ENCODE data around the gene SEMA6B. TPM values are rescaled to one million over a fixed set of nuclear protein-coding genes. Genes with fewer than 3 reads are reported as not detected.
"Not testable (repeated sequence)": the region's sequence is repeated elsewhere in the genome, so short reads cannot be mapped to it uniquely, and the experiment has no call there.

The SEMA6B gene
- total and polyA plus RNA-seq, 2 experiments from 2014 or later, result 0.50 to 3.2 TPM

- peaks cover 28% of the 10 kb centered on the region for H3K27me3 ChIP-seq
- no peaks in the 10 kb centered on the region for H3K9me2 ChIP-seq (replicated peaks; ENCODE audit: insufficient read depth)
- no peak overlapping the region for H3K27ac ChIP-seq
- no peak overlapping the region for H3K4me3 ChIP-seq
- no peak for TF ChIP-seq CTCF (IDR thresholded peaks at IDR 0.05; ENCODE audit: poor library complexity)
- TF ChIP-seq EZH2 (IDR thresholded peaks at IDR 0.05; ENCODE audit: borderline replicate concordance), result no peak
- TF ChIP-seq EZH2phosphoT487 (IDR thresholded peaks at IDR 0.05; ENCODE audit: low read depth, severe bottlenecking, unreplicated experiment), result no peak
- no peaks in the 10 kb centered on the region for H3K4me1 ChIP-seq (ENCODE audit: insufficient read depth)
- no peak overlapping the region for H2AFZ ChIP-seq
- H3K4me2 ChIP-seq, result peak overlapping the region; percentile 71
- WGBS (ENCODE audit: low lambda C conversion rate, missing lambda C conversion rate), result 1% methylated on average over 8 of the region's 32 CpGs
- no peaks in the 10 kb centered on the region for H3K36me3 ChIP-seq (replicated peaks; ENCODE audit: insufficient read depth, low read depth)
- H4K20me1 ChIP-seq (ENCODE audit: insufficient read depth, poor library complexity, severe bottlenecking), result no peaks in the 10 kb centered on the region
- peak; percentile 70 for DNase-seq (ENCODE audit: low spot score)
- H3K9me3 ChIP-seq (ENCODE audit: low read depth), result no peaks in the 10 kb centered on the region
- no peaks in the 10 kb centered on the region for H3K79me2 ChIP-seq
Measured at GRCh38 chr19:4597975-4598671, 38.6 kb upstream of the SEMA6B start.

- Histone ChIP-seq H3K4me1 (ENCODE audit: insufficient read depth) (no peaks in the 10 kb centered on the region), H3K27ac (no peak overlapping the region), H4K20me1 (ENCODE audit: insufficient read depth, poor library complexity, severe bottlenecking) (no peaks in the 10 kb centered on the region), H3K79me2 (no peaks in the 10 kb centered on the region), H3K4me2 (peak overlapping the region; percentile 71), H2AFZ (no peak overlapping the region), H3K9me2 (replicated peaks; ENCODE audit: insufficient read depth) (no peaks in the 10 kb centered on the region), H3K36me3 (replicated peaks; ENCODE audit: insufficient read depth, low read depth) (no peaks in the 10 kb centered on the region), H3K9me3 (ENCODE audit: low read depth) (no peaks in the 10 kb centered on the region), H3K27me3 (peaks cover 28% of the 10 kb centered on the region), H3K4me3 (no peak overlapping the region)
- WGBS (ENCODE audit: low lambda C conversion rate, missing lambda C conversion rate), result 34% methylated on average over 24 of the region's 27 CpGs
- TF ChIP-seq EZH2phosphoT487 (IDR thresholded peaks at IDR 0.05; ENCODE audit: low read depth, severe bottlenecking, unreplicated experiment) (no peak), CTCF (IDR thresholded peaks at IDR 0.05; ENCODE audit: poor library complexity) (no peak), EZH2 (IDR thresholded peaks at IDR 0.05; ENCODE audit: borderline replicate concordance) (no peak)
- no peak for DNase-seq (ENCODE audit: low spot score)
Measured at GRCh38 chr19:4597278-4597974, 37.9 kb upstream of the SEMA6B start.

GRCh38 chr19:4596033-4596904 is 36.8 kb upstream of the SEMA6B start:
- Histone ChIP-seq H2AFZ (no peak overlapping the region), H3K4me2 (no peak overlapping the region), H3K79me2 (no peaks in the 10 kb centered on the region), H3K36me3 (replicated peaks; ENCODE audit: insufficient read depth, low read depth) (no peaks in the 10 kb centered on the region), H3K4me1 (ENCODE audit: insufficient read depth) (no peaks in the 10 kb centered on the region), H3K9me3 (ENCODE audit: low read depth) (no peaks in the 10 kb centered on the region), H3K9me2 (replicated peaks; ENCODE audit: insufficient read depth) (no peaks in the 10 kb centered on the region), H3K27me3 (peaks cover 26% of the 10 kb centered on the region), H3K27ac (no peak overlapping the region), H4K20me1 (ENCODE audit: insufficient read depth, poor library complexity, severe bottlenecking) (no peaks in the 10 kb centered on the region), H3K4me3 (no peak overlapping the region)
- no peak for TF ChIP-seq EZH2 (IDR thresholded peaks at IDR 0.05; ENCODE audit: borderline replicate concordance)
- TF ChIP-seq CTCF (IDR thresholded peaks at IDR 0.05; ENCODE audit: poor library complexity), result no peak
- no peak for TF ChIP-seq EZH2phosphoT487 (IDR thresholded peaks at IDR 0.05; ENCODE audit: low read depth, severe bottlenecking, unreplicated experiment)
- WGBS (ENCODE audit: low lambda C conversion rate, missing lambda C conversion rate), result 66% methylated on average over 18 of the region's 21 CpGs
- DNase-seq (ENCODE audit: low spot score), result no peak

GRCh38 chr19:4595158-4595557 is 35.7 kb upstream of the SEMA6B start:
- WGBS (ENCODE audit: low lambda C conversion rate, missing lambda C conversion rate), result 97% methylated on average over 9 of the region's 9 CpGs
- H3K27ac ChIP-seq; H3K9me3 ChIP-seq (ENCODE audit: low read depth); H3K9me2 ChIP-seq (replicated peaks; ENCODE audit: insufficient read depth); DNase-seq (ENCODE audit: low spot score); H4K20me1 ChIP-seq (ENCODE audit: insufficient read depth, poor library complexity, severe bottlenecking); H3K4me3 ChIP-seq; H3K36me3 ChIP-seq (replicated peaks; ENCODE audit: insufficient read depth, low read depth); H3K4me2 ChIP-seq; H2AFZ ChIP-seq; H3K4me1 ChIP-seq (ENCODE audit: insufficient read depth); H3K79me2 ChIP-seq: not testable (repeated sequence)
- peaks cover 20% of the 10 kb centered on the region for H3K27me3 ChIP-seq

All from hepatocyte (in vitro differentiated cells).